Measurements from ENCODE around the gene FBLL1.

GRCh38 chr5:168563959-168564358, 34.9 kb downstream of the FBLL1 start:
- TF ChIP-seq, protein P1, sequence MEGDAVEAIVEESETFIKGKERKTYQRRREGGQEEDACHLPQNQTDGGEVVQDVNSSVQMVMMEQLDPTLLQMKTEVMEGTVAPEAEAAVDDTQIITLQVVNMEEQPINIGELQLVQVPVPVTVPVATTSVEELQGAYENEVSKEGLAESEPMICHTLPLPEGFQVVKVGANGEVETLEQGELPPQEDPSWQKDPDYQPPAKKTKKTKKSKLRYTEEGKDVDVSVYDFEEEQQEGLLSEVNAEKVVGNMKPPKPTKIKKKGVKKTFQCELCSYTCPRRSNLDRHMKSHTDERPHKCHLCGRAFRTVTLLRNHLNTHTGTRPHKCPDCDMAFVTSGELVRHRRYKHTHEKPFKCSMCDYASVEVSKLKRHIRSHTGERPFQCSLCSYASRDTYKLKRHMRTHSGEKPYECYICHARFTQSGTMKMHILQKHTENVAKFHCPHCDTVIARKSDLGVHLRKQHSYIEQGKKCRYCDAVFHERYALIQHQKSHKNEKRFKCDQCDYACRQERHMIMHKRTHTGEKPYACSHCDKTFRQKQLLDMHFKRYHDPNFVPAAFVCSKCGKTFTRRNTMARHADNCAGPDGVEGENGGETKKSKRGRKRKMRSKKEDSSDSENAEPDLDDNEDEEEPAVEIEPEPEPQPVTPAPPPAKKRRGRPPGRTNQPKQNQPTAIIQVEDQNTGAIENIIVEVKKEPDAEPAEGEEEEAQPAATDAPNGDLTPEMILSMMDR (IDR thresholded peaks at IDR 0.05; ENCODE audit: low read depth, low read length): no peak
- TF ChIP-seq POLR2A (IDR thresholded peaks at IDR 0.05; ENCODE audit: extremely low read depth, insufficient read length): no peak

Data from NB4 (cell line).